GM12892 (cell line): ENCODE results near the gene BCAN.
"Not testable (repeated sequence)": the region's sequence is repeated elsewhere in the genome, so short reads cannot be mapped to it uniquely, and the experiment has no call there.

Experiments used
- DNase-seq: peaks from one replicate; pipeline ENCODE4 v3.0.0; 2011; ENCODE audit not compliant: insufficient read length
- FAIRE-seq: peaks from 2 replicates; lab custom pipeline; 2011; peaks lifted over from hg19 to GRCh38; lab: Jason Lieb, UNC
- POLR2A ChIP-seq: IDR thresholded peaks from 2 replicates; pipeline ENCODE4 v1.6.1; 2011; ENCODE audit warnings: low read depth, low read length, control low read depth
- POLR2AphosphoS5 ChIP-seq: IDR thresholded peaks from 2 replicates; pipeline ENCODE4 v1.6.1; 2011; ENCODE audit warnings: low read depth, low read length, control low read depth
- TAF1 ChIP-seq: IDR thresholded peaks from 2 replicates; pipeline ENCODE4 v1.6.1; 2011; ENCODE audit warnings: low read depth, mild to moderate bottlenecking, control low read depth, low read length, borderline replicate concordance

BCAN gene

DNA sequence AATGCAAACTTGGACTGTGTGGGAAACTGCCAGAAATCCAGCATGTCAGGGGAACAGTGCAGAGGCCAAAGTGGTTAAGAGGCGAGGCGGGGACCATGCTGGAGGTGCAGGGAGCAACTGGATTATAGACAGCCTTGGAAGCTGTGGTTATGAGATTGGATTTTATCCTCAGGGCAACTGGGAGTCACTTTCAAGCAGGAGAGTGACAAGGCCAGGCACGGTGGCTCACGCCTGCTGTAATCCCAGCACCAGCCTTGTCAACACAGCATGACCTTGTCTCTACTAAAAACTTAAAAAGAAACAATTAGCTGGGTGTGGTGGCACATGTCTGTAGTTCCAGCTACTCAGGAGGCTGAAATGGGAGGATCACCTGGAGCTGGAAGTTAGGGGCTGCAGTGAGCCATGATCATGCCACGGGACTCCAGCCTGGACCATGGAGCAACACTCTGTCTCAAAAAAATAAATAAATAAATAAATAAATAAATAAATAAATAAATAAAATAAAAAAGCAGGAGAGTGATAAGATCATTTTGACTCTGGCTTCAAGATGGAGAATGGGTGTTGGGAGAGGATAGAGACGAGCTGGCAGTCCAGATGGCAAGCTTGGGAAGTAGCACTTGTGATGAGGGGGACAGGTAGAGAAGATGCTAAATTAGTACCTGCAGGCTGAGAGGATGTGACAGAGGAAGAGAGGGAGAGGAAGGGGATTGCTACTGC is 19.2 kb upstream of the BCAN start:
- FAIRE-seq = no peak

DNA sequence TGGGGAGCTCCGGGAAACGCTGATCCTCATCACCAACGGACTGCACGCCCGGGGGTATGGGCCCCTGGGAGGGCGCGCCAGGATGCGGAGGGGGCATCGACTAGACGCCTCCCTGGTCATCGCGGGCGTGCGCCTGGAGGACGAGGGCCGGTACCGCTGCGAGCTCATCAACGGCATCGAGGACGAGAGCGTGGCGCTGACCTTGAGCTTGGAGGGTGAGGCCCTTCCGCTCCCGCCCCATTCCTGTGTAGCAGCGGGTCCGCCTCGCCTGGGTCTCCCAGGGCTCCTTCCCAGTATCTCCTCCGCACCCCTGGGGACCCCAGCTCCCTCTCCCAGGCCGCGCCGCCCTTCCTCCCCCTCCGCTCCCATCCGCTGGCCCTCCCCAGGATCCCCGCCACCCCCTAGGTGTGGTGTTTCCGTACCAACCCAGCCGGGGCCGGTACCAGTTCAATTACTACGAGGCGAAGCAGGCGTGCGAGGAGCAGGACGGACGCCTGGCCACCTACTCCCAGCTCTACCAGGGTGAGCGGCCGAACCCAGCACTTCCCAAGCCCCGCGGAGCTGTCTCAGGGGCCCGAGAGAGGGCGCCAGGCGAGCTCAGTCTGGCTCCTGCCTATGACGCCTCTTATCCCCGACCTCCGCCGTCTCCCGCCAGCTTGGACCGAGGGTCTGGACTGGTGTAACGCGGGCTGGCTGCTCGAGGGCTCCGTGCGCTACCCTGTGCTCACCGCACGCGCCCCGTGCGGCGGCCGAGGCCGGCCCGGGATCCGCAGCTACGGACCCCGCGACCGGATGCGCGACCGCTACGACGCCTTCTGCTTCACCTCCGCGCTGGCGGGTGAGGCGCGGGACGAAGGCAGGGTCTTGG is 17.7 kb upstream of the BCAN start:
- DNase-seq = no peak
- no peak for TF ChIP-seq POLR2AphosphoS5
- no peak for TF ChIP-seq POLR2A
- no peak for FAIRE-seq

More for the DNA sequence above, 19.2 kb upstream of the BCAN start:
- TF ChIP-seq TAF1 (no peak), POLR2AphosphoS5 (no peak), POLR2A (no peak)
- no peak for DNase-seq

DNA sequence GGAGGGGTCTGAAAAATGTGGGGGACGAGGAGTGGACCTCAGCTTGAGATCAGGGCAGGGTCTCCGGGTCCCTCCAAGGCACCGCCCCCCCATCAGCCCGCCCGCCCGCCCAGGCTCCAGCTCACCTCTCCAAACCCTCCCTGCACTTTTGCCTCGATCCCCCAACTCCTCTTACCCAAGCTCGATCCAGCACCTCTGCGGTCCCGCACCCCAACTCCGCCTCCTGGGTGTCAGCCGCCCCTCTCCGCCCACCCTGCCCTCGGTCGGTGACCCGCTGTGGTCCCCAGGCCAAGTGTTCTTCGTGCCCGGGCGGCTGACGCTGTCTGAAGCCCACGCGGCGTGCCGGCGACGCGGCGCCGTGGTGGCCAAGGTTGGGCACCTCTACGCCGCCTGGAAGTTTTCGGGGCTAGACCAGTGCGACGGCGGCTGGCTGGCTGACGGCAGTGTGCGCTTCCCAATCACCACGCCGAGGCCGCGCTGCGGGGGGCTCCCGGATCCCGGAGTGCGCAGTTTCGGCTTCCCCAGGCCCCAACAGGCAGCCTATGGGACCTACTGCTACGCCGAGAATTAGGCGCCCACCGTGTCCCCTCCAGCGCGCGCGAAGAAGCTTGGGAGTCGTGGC is 17.0 kb upstream of the BCAN start:
- no peak for TF ChIP-seq TAF1
- TF ChIP-seq POLR2AphosphoS5 = no peak
- no peak for TF ChIP-seq POLR2A
- no peak for FAIRE-seq
- DNase-seq = no peak

DNA sequence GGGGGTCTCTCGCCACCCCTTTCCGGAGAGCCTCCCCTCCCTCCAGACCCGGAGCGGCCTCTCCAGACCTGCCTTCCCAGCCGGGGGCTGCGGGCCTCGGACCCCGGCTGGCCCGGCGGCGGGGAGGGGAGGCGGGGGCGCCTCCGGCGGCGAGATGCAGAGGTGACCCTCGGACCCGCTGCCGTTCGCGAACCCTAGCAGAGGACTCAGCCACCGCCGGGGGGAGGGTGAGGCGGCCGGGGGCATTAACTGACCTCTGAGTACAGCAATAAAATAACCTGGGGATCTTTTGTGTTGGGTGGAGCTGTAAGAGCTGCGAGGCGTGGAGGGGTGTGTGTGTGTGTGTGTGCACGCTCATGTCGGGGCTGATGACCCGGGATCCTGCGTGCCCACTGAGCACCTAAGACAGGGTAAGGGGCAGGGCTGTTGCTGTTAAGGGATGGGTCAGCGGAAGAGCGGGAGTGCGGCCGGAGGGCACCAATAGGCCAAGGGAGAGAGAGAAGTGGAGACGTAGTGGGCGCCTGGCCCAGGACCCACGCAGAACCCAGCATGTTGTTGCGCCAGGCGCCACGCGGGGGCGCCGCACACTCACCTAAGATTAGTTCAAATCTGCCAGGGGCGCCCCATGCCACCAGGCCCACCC is 16.4 kb upstream of the BCAN start:
- FAIRE-seq (peak; percentile 51), DNase-seq (no peak)
- TF ChIP-seq POLR2AphosphoS5 = no peak
- TF ChIP-seq POLR2A = no peak
- no peak for TF ChIP-seq TAF1

DNA sequence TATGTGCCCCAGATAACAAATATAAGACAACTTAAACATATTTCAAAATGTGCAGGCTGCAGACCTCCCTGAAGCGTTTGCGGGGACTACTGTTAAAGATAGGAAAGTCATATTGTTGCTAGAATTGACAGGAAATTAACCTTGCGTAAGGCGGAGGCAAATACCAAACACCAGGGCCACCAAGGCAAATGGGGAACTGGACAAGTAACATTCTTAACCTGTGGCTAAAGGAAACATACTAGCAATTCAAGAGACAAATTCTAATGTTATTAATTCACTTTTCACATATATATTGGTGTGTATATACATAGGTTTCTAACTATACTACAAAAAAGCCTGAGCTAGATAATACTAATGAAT is 15.9 kb upstream of the BCAN start:
- FAIRE-seq (peak; percentile 30), DNase-seq (no peak)
- TF ChIP-seq POLR2A = no peak
- TF ChIP-seq POLR2AphosphoS5 = no peak
- TF ChIP-seq TAF1 = no peak

DNA sequence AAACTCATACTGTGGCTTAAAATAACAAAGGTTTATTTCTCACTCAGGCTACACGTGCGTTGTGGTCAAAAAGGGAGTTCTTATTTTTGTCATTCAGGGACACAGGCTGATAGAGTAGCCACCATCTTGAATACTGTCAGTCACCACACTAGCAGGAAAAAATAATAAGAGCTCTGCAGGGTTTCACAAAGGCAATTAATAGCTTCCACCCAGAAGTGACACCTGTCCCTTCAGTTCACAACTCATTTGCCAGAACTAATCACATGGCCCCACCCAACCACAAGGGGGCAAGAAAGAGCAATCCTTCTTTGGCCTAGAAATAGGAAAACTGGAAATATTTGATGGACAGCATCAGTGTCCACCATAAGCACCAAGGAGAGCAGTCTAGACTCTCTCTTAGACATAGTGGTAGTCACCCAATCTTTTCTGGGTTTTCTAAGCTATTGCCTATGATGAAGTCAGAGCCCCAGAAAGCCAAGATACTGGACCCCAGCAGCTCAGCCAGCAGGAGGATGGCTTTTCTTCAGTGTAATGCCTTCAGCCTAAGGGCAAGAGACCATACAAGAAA is 14.5 kb upstream of the BCAN start:
- FAIRE-seq (no peak), DNase-seq (no peak)
- no peak for TF ChIP-seq POLR2A
- no peak for TF ChIP-seq POLR2AphosphoS5
- no peak for TF ChIP-seq TAF1

- no peak for DNase-seq
- FAIRE-seq = no peak
- TF ChIP-seq POLR2AphosphoS5 (no peak), POLR2A (no peak), TAF1 (no peak)
Measured at GRCh38 chr1:156629823-156630449, 12.0 kb upstream of the BCAN start.

- FAIRE-seq, DNase-seq: not testable (repeated sequence)
Measured at GRCh38 chr1:156631152-156631551, 10.8 kb upstream of the BCAN start.

- FAIRE-seq (no peak), DNase-seq (no peak)
- TF ChIP-seq POLR2AphosphoS5 = no peak
- no peak for TF ChIP-seq POLR2A
- no peak for TF ChIP-seq TAF1
Measured at GRCh38 chr1:156632355-156632754, 9.6 kb upstream of the BCAN start.

- no peak for DNase-seq
- TF ChIP-seq POLR2A (no peak), TAF1 (no peak), POLR2AphosphoS5 (no peak)
- no peak for FAIRE-seq
Measured at GRCh38 chr1:156638189-156638985, 3.5 kb upstream of the BCAN start.
